ENCODE measurements around the gene INS.
"Not testable (repeated sequence)": the region's sequence is repeated elsewhere in the genome, so short reads cannot be mapped to it uniquely, and the experiment has no call there.

Gene INS

GRCh38 chr11:2128130-2128510 is 32.9 kb downstream of the INS start:
- no peak for TF ChIP-seq CTCF (IDR thresholded peaks at IDR 0.05; ENCODE audit: low read depth, low read length)
- DNase-seq, result peak; percentile 76
- H3K4me1 ChIP-seq, result peaks cover 22% of the 10 kb centered on the region

GRCh38 chr11:2127482-2128129 is 33.4 kb downstream of the INS start:
- Histone ChIP-seq H3K27me3 (no peaks in the 10 kb centered on the region), H3K4me3 (ENCODE audit: low read depth, low read length) (no peak overlapping the region), H3K36me3 (peaks cover 27% of the 10 kb centered on the region), H3K9me3 (no peaks in the 10 kb centered on the region), H3K4me1 (peaks cover 22% of the 10 kb centered on the region)
- no peak for TF ChIP-seq CTCF (IDR thresholded peaks at IDR 0.05; ENCODE audit: low read depth, low read length)
- DNase-seq, result no peak

More at GRCh38 chr11:2128130-2128510, 32.9 kb downstream of the INS start:
- Histone ChIP-seq H3K4me3 (ENCODE audit: low read depth, low read length) (no peak overlapping the region), H3K27me3 (no peaks in the 10 kb centered on the region), H3K36me3 (peaks cover 32% of the 10 kb centered on the region), H3K9me3 (no peaks in the 10 kb centered on the region)

GRCh38 chr11:2126520-2127085 is 34.4 kb downstream of the INS start:
- TF ChIP-seq CTCF (IDR thresholded peaks at IDR 0.05; ENCODE audit: low read depth, low read length), result no peak

GRCh38 chr11:2124736-2125484 is 36.1 kb downstream of the INS start:
- H3K9me3 ChIP-seq; H3K4me3 ChIP-seq (ENCODE audit: low read depth, low read length); DNase-seq; H3K27me3 ChIP-seq; H3K36me3 ChIP-seq: not testable (repeated sequence)
- H3K4me1 ChIP-seq, result peaks cover 18% of the 10 kb centered on the region

More at GRCh38 chr11:2126520-2127085, 34.4 kb downstream of the INS start:
- peaks cover 19% of the 10 kb centered on the region for H3K36me3 ChIP-seq
- no peak for DNase-seq
- H3K27me3 ChIP-seq, result no peaks in the 10 kb centered on the region
- peaks cover 19% of the 10 kb centered on the region for H3K4me1 ChIP-seq
- no peaks in the 10 kb centered on the region for H3K9me3 ChIP-seq
- H3K4me3 ChIP-seq (ENCODE audit: low read depth, low read length), result no peak overlapping the region

GRCh38 chr11:2123628-2123960 is 37.4 kb downstream of the INS start:
- no peaks in the 10 kb centered on the region for H3K27me3 ChIP-seq
- TF ChIP-seq CTCF (IDR thresholded peaks at IDR 0.05; ENCODE audit: low read depth, low read length), result no peak
- H3K4me1 ChIP-seq, result peaks cover 15% of the 10 kb centered on the region
- no peaks in the 10 kb centered on the region for H3K9me3 ChIP-seq
- no peaks in the 10 kb centered on the region for H3K36me3 ChIP-seq
- no peak for DNase-seq
- H3K4me3 ChIP-seq (ENCODE audit: low read depth, low read length), result no peak overlapping the region

- no peaks in the 10 kb centered on the region for H3K36me3 ChIP-seq
- H3K4me1 ChIP-seq, result peaks cover 11% of the 10 kb centered on the region
- no peak overlapping the region for H3K4me3 ChIP-seq (ENCODE audit: low read depth, low read length)
- no peak for DNase-seq
- H3K9me3 ChIP-seq, result no peaks in the 10 kb centered on the region
- no peak for TF ChIP-seq CTCF (IDR thresholded peaks at IDR 0.05; ENCODE audit: low read depth, low read length)
- no peaks in the 10 kb centered on the region for H3K27me3 ChIP-seq
Measured at GRCh38 chr11:2122907-2123627, 37.9 kb downstream of the INS start.
